ENCODE measurements around the gene UBE2H.

UBE2H gene

GRCh38 chr7:129782818-129783583, 169.8 kb downstream of the UBE2H start:
- DNase-seq: no peak

- peak; percentile 8 for DNase-seq
Observed at GRCh38 chr7:129781928-129782817, 170.6 kb downstream of the UBE2H start.

- peak; percentile 13 for DNase-seq
Observed at GRCh38 chr7:129780974-129781927, 171.5 kb downstream of the UBE2H start.

All from NCI-H524 treated with DMSO at 0.1 percent for 48 hours (cell line).